DOHH2 (cell line): ENCODE results near the gene LRRC2.

ENCODE experiments used
- CTCF ChIP-seq: fragments of 200-600 bp; sonication (generic); IDR thresholded peaks from one replicate; pipeline ENCODE4 v1.5.1; 2014; ENCODE audit warnings: antibody characterized with exemption, mild to moderate bottlenecking, low read depth, low read length; ENCODE audit not compliant: poor library complexity, severe bottlenecking
- EZH2phosphoT487 ChIP-seq: fragments of 200-600 bp; sonication (generic); IDR thresholded peaks from 2 replicates; pipeline ENCODE4 v1.6.1; 2017; ENCODE audit warnings: borderline replicate concordance, mild to moderate bottlenecking, antibody characterized with exemption, low read length, moderate library complexity, mixed read lengths

- TF ChIP-seq CTCF = no peak
- TF ChIP-seq EZH2phosphoT487 = no peak
These were observed 33.5 kb upstream of the LRRC2 start for GRCh38 chr3:46599590-46599989.
